Caco-2 (cell line): ENCODE measurements around the gene ZNRD2. TPM values are rescaled to one million over a fixed set of nuclear protein-coding genes. Genes with fewer than 3 reads are reported as not detected.
"Not testable (repeated sequence)": the region's sequence is repeated elsewhere in the genome, so short reads cannot be mapped to it uniquely, and the experiment has no call there.

ENCODE experiments used
- BruUV-seq: library from RNA; stranded (reverse); fragments of 400-500 nt; replicated peaks from 2 replicates; lab custom pipeline; 2021; lab: Mats Ljungman, UMichigan
- CTCF ChIA-PET: fragments of 300-600 bp; sonication (Branson Sonifier 250); formaldehyde crosslinking; loops from one replicate; lab custom pipeline; 2022; ENCODE audit warnings: antibody characterized with exemption; lab: Charles Lee
- POLR2A ChIA-PET: fragments of 300-600 bp; sonication (Branson Sonifier 250); formaldehyde crosslinking; loops from one replicate; lab custom pipeline; 2022; ENCODE audit warnings: antibody characterized with exemption; lab: Charles Lee
- DNase-seq, 2 experiments: peaks; one replicate each; pipeline versions ENCODE4 v3.0.0 to v3.0.0-alpha.2; 2020 to 2022
- H3K27me3 ChIP-seq: replicated peaks from 2 replicates; pipeline ENCODE4 v1.6.0; 2011; ENCODE audit warnings: low read length; ENCODE audit not compliant: control insufficient read depth, insufficient read depth
- H3K36me3 ChIP-seq: 2 replicates; pipeline ENCODE4 v1.5.1; 2011; ENCODE audit warnings: low read length; ENCODE audit not compliant: control insufficient read depth, insufficient read depth
- H3K4me1 ChIP-seq: fragments of 250-450 bp; sonication (Bioruptor Pico); 2 replicates; pipeline ENCODE4 v1.5.1; 2020; ENCODE audit warnings: mild to moderate bottlenecking
- H3K4me3 ChIP-seq: 2 replicates; pipeline ENCODE4 v1.5.1; 2011; ENCODE audit warnings: low read depth, mild to moderate bottlenecking, control low read depth, low read length
- H3K9me3 ChIP-seq: fragments of 250-450 bp; sonication (Bioruptor Pico); 2 replicates; pipeline ENCODE4 v1.5.1; 2020; ENCODE audit warnings: mild to moderate bottlenecking, moderate library complexity
- H3K27ac Mint-ChIP-seq: one replicate; pipeline ENCODE4 v1.8.0; 2022; ENCODE audit warnings: mixed read lengths; ENCODE audit not compliant: unreplicated experiment
- H3K27me3 Mint-ChIP-seq: one replicate; pipeline ENCODE4 v1.8.0; 2022; ENCODE audit warnings: mixed read lengths; ENCODE audit not compliant: insufficient read depth, unreplicated experiment
- H3K36me3 Mint-ChIP-seq: one replicate; pipeline ENCODE4 v1.8.0; 2022; ENCODE audit warnings: mild to moderate bottlenecking, mixed read lengths; ENCODE audit not compliant: insufficient read depth, unreplicated experiment
- H3K4me1 Mint-ChIP-seq: one replicate; pipeline ENCODE4 v1.8.0; 2022; ENCODE audit warnings: low read depth, mixed read lengths; ENCODE audit not compliant: unreplicated experiment
- H3K4me3 Mint-ChIP-seq: one replicate; pipeline ENCODE4 v1.8.0; 2022; ENCODE audit warnings: mild to moderate bottlenecking, moderate library complexity, mixed read lengths; ENCODE audit not compliant: unreplicated experiment
- H3K9me3 Mint-ChIP-seq: one replicate; pipeline ENCODE4 v1.8.0; 2022; ENCODE audit warnings: mixed read lengths; ENCODE audit not compliant: unreplicated experiment
- CTCF ChIP-seq, 2 experiments: fragments of 200-600 bp in 1 of 2; IDR thresholded peaks; 1 replicate in 1 of 2; 2 replicates in 1 of 2; pipeline versions ENCODE4 v1.5.1 to v1.8.0; 2011 to 2022; ENCODE audit warnings: antibody characterized with exemption in 1 of 2, control low read depth in 1 of 2, inconsistent platforms in 1 of 2, low read depth in 1 of 2, low read length in 1 of 2, mild to moderate bottlenecking in 1 of 2, moderate library complexity in 1 of 2; ENCODE audit not compliant: insufficient read depth in 1 of 2, severe bottlenecking in 1 of 2, unreplicated experiment in 1 of 2
- intact Hi-C: fragments of 100-400 bp; cut with micrococcal nuclease; formaldehyde crosslinking; loops from one replicate; pipeline ENCODE4 v1.10.0; 2022; ENCODE audit not compliant: unreplicated experiment
- total RNA-seq: library from RNA; stranded (reverse); gene quantifications from 2 replicates; pipeline ENCODE4 v1.2.3, GENCODE V29; 2022

The ZNRD2 gene
- total RNA-seq, 1 experiment from 2014 or later, result 53.9 TPM

- no peak overlapping the region for H3K4me3 ChIP-seq
- POLR2A ChIA-PET, result interaction anchor here (0.7 kb wide), 1 partner anchor 140 kb away, joined by 8 read pairs; the partner anchor contains the start of gene NEAT1
- BruUV-seq, result no TSS peak
- no peak overlapping the region for H3K4me3 Mint-ChIP-seq
- peaks cover 1% of the 10 kb centered on the region; the same call in 1 of the 2 replicates for H3K36me3 ChIP-seq
- no peak overlapping the region for H3K27ac Mint-ChIP-seq
- no peak for TF ChIP-seq CTCF (IDR thresholded peaks at IDR 0.05; ENCODE audit: insufficient read depth in 1 of 2, low read depth in 1 of 2, low read length in 1 of 2, severe bottlenecking in 1 of 2, unreplicated experiment in 1 of 2)
- H3K9me3 ChIP-seq, result no peaks in the 10 kb centered on the region
- H3K4me1 ChIP-seq, result peaks cover 27% of the 10 kb centered on the region
- H3K9me3 Mint-ChIP-seq, result no peaks in the 10 kb centered on the region
- no peaks in the 10 kb centered on the region for H3K27me3 ChIP-seq
- no peaks in the 10 kb centered on the region for H3K27me3 Mint-ChIP-seq
- peaks cover 5% of the 10 kb centered on the region for H3K36me3 Mint-ChIP-seq
- no peak for DNase-seq
- intact Hi-C loops, result no loop called here
- peaks cover 20% of the 10 kb centered on the region for H3K4me1 Mint-ChIP-seq
- CTCF ChIA-PET, result no interaction called here
Observed at GRCh38 chr11:65562788-65563187, 7.5 kb upstream of the ZNRD2 start.

- Mint-ChIP-seq H3K4me1 (peaks cover 28% of the 10 kb centered on the region), H3K27me3 (no peaks in the 10 kb centered on the region), H3K9me3 (no peaks in the 10 kb centered on the region), H3K36me3 (peaks cover 10% of the 10 kb centered on the region), H3K4me3 (no peak overlapping the region), H3K27ac (no peak overlapping the region)
- CTCF ChIA-PET, result no interaction called here
- POLR2A ChIA-PET, result no interaction called here
- BruUV-seq, result no TSS peak
- TF ChIP-seq CTCF (IDR thresholded peaks at IDR 0.05; ENCODE audit: insufficient read depth in 1 of 2, low read depth in 1 of 2, low read length in 1 of 2, severe bottlenecking in 1 of 2, unreplicated experiment in 1 of 2), result no peak
- no peak for DNase-seq
- no peak overlapping the region for H3K4me3 ChIP-seq
- intact Hi-C loops, result no loop called here
- H3K27me3 ChIP-seq, result no peaks in the 10 kb centered on the region
- peaks cover 1% of the 10 kb centered on the region; the same call in 1 of the 2 replicates for H3K36me3 ChIP-seq
- peaks cover 28% of the 10 kb centered on the region for H3K4me1 ChIP-seq
- no peaks in the 10 kb centered on the region for H3K9me3 ChIP-seq
Observed at GRCh38 chr11:65563601-65564000, 6.7 kb upstream of the ZNRD2 start.

GRCh38 chr11:65564879-65565559 lies 5.3 kb upstream of the ZNRD2 start:
- CTCF ChIA-PET, BruUV-seq, POLR2A ChIA-PET, H3K9me3 ChIP-seq, DNase-seq, H3K4me3 ChIP-seq, H3K4me3 Mint-ChIP-seq, H3K27ac Mint-ChIP-seq, intact Hi-C loops, H3K27me3 ChIP-seq, H3K36me3 ChIP-seq, H3K9me3 Mint-ChIP-seq, H3K27me3 Mint-ChIP-seq: not testable (repeated sequence)
- peaks cover 18% of the 10 kb centered on the region for H3K4me1 ChIP-seq
- Mint-ChIP-seq H3K4me1 (peaks cover 32% of the 10 kb centered on the region), H3K36me3 (peaks cover 17% of the 10 kb centered on the region)
